ENCODE results near the gene CSF3R.

CSF3R gene

GRCh38 chr1:36458910-36459309 is 23.8 kb downstream of the CSF3R start:
- in situ Hi-C loops (cut with MboI; ENCODE audit: low sequenced_read_pairs, unreplicated experiment), result no loop called here
- no peak for DNase-seq (ENCODE audit: low spot score)
- TF ChIP-seq CTCF (IDR thresholded peaks at IDR 0.05; ENCODE audit: borderline replicate concordance, control extremely low read depth, extremely low read depth, insufficient read depth, missing control alignments), result no peak

- TF ChIP-seq CTCF (IDR thresholded peaks at IDR 0.05; ENCODE audit: borderline replicate concordance, control extremely low read depth, extremely low read depth, insufficient read depth, missing control alignments), result no peak
- DNase-seq (ENCODE audit: low spot score), result no peak
- in situ Hi-C loops (cut with MboI; ENCODE audit: low sequenced_read_pairs, unreplicated experiment), result no loop called here
Measured at GRCh38 chr1:36457691-36458090, 25.0 kb downstream of the CSF3R start.

GRCh38 chr1:36456391-36456928 is 26.3 kb downstream of the CSF3R start:
- no peak for DNase-seq (ENCODE audit: low spot score)
- TF ChIP-seq CTCF (IDR thresholded peaks at IDR 0.05; ENCODE audit: borderline replicate concordance, control extremely low read depth, extremely low read depth, insufficient read depth, missing control alignments), result no peak
- in situ Hi-C loops (cut with MboI; ENCODE audit: low sequenced_read_pairs, unreplicated experiment), result no loop called here

- in situ Hi-C loops (cut with MboI; ENCODE audit: low sequenced_read_pairs, unreplicated experiment), result no loop called here
- TF ChIP-seq CTCF (IDR thresholded peaks at IDR 0.05; ENCODE audit: borderline replicate concordance, control extremely low read depth, extremely low read depth, insufficient read depth, missing control alignments), result no peak
- DNase-seq (ENCODE audit: low spot score), result no peak
Measured at GRCh38 chr1:36455386-36455785, 27.3 kb downstream of the CSF3R start.

- no peak for DNase-seq (ENCODE audit: low spot score)
- in situ Hi-C loops (cut with MboI; ENCODE audit: low sequenced_read_pairs, unreplicated experiment), result no loop called here
- TF ChIP-seq CTCF (IDR thresholded peaks at IDR 0.05; ENCODE audit: borderline replicate concordance, control extremely low read depth, extremely low read depth, insufficient read depth, missing control alignments), result no peak
Measured at GRCh38 chr1:36453600-36454388, 28.9 kb downstream of the CSF3R start.

GRCh38 chr1:36453051-36453450 is 29.7 kb downstream of the CSF3R start:
- TF ChIP-seq CTCF (IDR thresholded peaks at IDR 0.05; ENCODE audit: borderline replicate concordance, control extremely low read depth, extremely low read depth, insufficient read depth, missing control alignments), result no peak
- in situ Hi-C loops (cut with MboI; ENCODE audit: low sequenced_read_pairs, unreplicated experiment), result no loop called here

More at GRCh38 chr1:36453051-36453450, 29.7 kb downstream of the CSF3R start:
- DNase-seq (ENCODE audit: low spot score), result no peak

Data from GM13976 (cell line).